Brain microvascular endothelial cell (primary cell): ENCODE measurements around the gene HERC4.

Experiments
- DNase-seq: peaks from one replicate; pipeline ENCODE4 v3.0.0-alpha.2; 2020
- H3K27ac ChIP-seq: fragments of 250-450 bp; sonication (Bioruptor Pico); 2 replicates; pipeline ENCODE4 v1.5.1; 2020; ENCODE audit warnings: mild to moderate bottlenecking, moderate library complexity
- H3K27me3 ChIP-seq: fragments of 250-450 bp; sonication (Bioruptor Pico); replicated peaks from 2 replicates; pipeline ENCODE4 v1.5.1; 2020; ENCODE audit warnings: mild to moderate bottlenecking
- H3K36me3 ChIP-seq: fragments of 250-450 bp; sonication (Bioruptor Pico); replicated peaks from 2 replicates; pipeline ENCODE4 v1.5.1; 2020; ENCODE audit warnings: mild to moderate bottlenecking
- H3K4me3 ChIP-seq: 2 replicates; pipeline ENCODE4 v1.5.1; 2011; ENCODE audit warnings: low read depth, mild to moderate bottlenecking, control low read depth, low read length, moderate library complexity
- in situ Hi-C: cut with HindIII; loops from 2 replicates; pipeline ENCODE4 v1.10.0; 2017; ENCODE audit warnings: low sequenced_read_pairs, low pct_ligation_motif_present
- TF ChIP-seq, protein P1 (sequence below): IDR thresholded peaks from 2 replicates; pipeline ENCODE4 v1.5.1; 2011; ENCODE audit warnings: low read depth, mild to moderate bottlenecking, moderate library complexity, low read length, control low read depth, inconsistent platforms; ENCODE audit errors: missing control alignments

Gene HERC4

GRCh38 chr10:68096913-68097516, 21.9 kb upstream of the HERC4 start:
- H3K27me3 ChIP-seq: no peaks in the 10 kb centered on the region
- TF ChIP-seq, protein P1, sequence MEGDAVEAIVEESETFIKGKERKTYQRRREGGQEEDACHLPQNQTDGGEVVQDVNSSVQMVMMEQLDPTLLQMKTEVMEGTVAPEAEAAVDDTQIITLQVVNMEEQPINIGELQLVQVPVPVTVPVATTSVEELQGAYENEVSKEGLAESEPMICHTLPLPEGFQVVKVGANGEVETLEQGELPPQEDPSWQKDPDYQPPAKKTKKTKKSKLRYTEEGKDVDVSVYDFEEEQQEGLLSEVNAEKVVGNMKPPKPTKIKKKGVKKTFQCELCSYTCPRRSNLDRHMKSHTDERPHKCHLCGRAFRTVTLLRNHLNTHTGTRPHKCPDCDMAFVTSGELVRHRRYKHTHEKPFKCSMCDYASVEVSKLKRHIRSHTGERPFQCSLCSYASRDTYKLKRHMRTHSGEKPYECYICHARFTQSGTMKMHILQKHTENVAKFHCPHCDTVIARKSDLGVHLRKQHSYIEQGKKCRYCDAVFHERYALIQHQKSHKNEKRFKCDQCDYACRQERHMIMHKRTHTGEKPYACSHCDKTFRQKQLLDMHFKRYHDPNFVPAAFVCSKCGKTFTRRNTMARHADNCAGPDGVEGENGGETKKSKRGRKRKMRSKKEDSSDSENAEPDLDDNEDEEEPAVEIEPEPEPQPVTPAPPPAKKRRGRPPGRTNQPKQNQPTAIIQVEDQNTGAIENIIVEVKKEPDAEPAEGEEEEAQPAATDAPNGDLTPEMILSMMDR: no peak
- H3K27ac ChIP-seq: peak overlapping the region; percentile 36
- in situ Hi-C loops: no loop called here
- DNase-seq: peak; percentile 88
- no peak overlapping the region for H3K4me3 ChIP-seq
- no peaks in the 10 kb centered on the region for H3K36me3 ChIP-seq

- peak overlapping the region; percentile 79 for H3K27ac ChIP-seq
- TF ChIP-seq, protein P1: no peak
- in situ Hi-C loops: no loop called here
- H3K4me3 ChIP-seq: no peak overlapping the region
- no peaks in the 10 kb centered on the region for H3K36me3 ChIP-seq
- peak; percentile 49 for DNase-seq
- no peaks in the 10 kb centered on the region for H3K27me3 ChIP-seq
Measured at GRCh38 chr10:68095153-68095552, 20.1 kb upstream of the HERC4 start.

DNA sequence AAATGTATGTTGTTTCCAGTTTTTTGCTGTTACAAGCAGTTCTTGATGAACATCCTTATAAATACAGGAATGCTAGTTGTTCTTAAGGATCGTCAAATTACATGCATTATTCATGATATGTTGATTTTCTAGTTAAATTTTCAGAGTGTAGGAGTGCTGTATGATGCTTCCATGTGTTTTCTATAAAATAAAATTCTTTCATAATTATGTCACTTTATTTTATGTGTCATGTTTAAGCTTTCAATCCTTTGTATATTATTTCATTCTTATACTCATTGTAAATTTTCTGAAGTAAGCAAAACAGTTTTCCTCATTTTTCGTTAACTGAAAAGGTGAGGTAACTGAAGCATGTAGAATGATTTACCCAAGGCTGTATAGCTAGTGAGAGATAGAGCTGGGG, 17.4 kb upstream of the HERC4 start:
- DNase-seq: no peak
- H3K27me3 ChIP-seq: no peaks in the 10 kb centered on the region
- no peak overlapping the region for H3K27ac ChIP-seq
- TF ChIP-seq, protein P1: no peak
- in situ Hi-C loops: no loop called here
- no peak overlapping the region for H3K4me3 ChIP-seq
- no peaks in the 10 kb centered on the region for H3K36me3 ChIP-seq

DNA sequence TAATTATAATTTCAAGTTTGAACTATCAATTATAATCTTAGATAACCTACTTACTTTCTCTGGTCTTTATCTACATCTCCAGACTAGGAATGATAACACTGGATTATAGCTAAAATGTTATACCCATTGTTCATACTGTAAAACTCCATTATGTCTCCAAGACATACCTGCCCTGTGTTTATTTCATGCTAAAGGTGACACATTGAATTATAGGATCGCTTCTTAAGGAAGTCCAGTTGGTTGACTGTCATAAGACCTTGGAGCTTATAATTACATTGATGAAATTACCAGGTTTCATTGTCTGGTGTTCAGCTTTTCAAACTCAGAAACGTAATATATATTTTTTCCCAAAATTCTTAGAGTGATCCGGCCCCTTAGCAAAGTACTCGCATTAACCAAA, 15.5 kb upstream of the HERC4 start:
- Histone ChIP-seq H3K36me3 (no peaks in the 10 kb centered on the region), H3K27ac (no peak overlapping the region), H3K27me3 (no peaks in the 10 kb centered on the region), H3K4me3 (no peak overlapping the region)
- TF ChIP-seq, protein P1: no peak
- in situ Hi-C loops: no loop called here
- DNase-seq: no peak

DNA sequence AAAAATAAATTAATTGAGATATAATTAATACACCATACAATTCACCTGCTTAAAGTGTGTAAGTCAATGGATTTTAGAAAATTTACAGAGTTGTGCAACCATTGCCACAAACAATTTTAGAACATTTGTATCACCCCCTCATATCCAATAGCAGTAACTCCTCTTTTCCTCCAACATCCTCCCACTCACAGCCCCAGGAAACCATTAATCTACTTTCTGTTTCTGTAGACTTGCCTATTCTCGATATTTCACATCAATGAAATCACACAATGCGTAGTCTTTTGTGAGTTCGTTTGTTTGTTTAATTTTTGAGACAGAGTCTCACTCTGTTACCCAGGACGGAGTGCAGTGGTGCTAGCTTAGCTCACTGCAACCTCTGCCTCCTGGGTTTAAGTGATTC, 13.7 kb upstream of the HERC4 start:
- DNase-seq: no peak
- no peaks in the 10 kb centered on the region for H3K36me3 ChIP-seq
- in situ Hi-C loops: no loop called here
- TF ChIP-seq, protein P1: no peak
- no peak overlapping the region for H3K4me3 ChIP-seq
- no peaks in the 10 kb centered on the region for H3K27me3 ChIP-seq
- no peak overlapping the region for H3K27ac ChIP-seq
